ENCODE measurements around the gene LSM2.

The LSM2 gene

DNA sequence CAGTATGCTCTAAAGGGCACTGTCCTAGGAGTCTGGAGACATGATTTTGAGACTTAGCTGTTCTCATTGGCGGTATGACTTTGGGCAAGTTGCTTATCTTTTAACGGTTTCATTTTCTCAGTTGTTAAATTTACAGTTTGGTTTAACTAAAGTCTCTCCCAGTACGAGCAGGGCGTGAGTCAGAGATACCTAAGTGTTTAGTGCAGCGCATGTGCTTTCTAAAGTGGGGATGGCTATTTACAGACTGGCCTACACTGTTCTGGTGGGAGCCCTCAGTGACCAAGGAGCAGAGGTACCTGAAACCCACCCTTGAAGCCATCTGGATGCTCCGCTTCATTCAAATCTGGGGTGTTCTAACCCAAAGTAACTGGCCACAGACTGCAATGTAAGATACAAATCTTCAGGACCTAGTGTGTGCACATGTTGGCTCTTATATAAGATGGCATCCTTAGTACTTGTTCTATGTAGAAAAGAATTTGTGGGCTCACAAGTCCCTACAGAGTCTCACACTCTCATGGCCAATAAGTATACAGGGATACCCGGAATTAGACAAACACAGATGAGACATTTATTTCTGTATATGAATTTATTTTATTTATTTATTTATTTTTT, 56.2 kb downstream of the LSM2 start:
- no peak for DNase-seq
- ATAC-seq, result no peak

DNA sequence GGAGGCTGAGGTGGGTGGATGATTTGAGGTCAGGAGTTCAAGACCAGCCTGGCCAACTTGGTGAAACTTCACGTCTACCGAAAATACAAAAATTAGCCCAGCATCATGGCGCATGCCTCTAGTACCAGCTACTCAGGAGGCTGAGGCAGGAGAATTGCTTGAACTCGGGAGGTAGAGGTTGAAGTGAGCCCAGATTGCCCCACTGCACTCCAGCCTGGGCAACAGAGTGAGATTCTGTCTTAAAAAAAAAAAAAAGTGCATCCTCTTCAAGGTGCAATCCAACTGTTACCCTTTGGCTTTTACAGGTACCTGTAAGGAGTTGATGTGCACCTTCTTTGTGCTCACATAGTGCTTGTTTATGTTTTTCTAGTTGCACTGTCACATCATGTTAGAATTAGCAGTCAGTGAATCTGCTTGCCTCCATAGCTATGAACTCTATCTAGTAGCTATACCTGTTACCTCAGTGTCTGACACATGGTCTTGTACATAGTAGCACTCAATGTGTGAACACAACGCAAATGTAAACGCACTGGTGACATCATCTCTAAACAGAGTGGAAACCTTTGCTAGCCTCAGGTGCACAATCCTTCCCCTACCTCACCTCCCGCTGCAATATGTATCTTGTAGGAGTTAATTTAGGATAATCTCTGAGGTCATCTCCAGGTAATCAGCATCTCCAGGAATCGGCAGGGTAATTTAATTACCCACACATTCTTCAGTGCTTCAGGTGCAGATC, 57.3 kb downstream of the LSM2 start:
- DNase-seq (no peak), ATAC-seq (no peak)

Measured in stimulated activated naive CD8-positive, alpha-beta T cell treated with anti-CD3 and anti-CD28 coated beads, Interleukin-15, Interleukin-2, amounts not matched to agents 100 U/mL and 50 U/mL, for 24 hours (primary cell).